ENCODE results near the gene HMGXB4.
A peak's percentile ranks its signal among the peaks of the same experiment; 100 is the strongest.

The HMGXB4 gene

GRCh38 chr22:35258191-35258988, 1.1 kb downstream of the HMGXB4 start:
- peak; percentile 7 for DNase-seq

- no peak for DNase-seq
These were observed 7.7 kb downstream of the HMGXB4 start for GRCh38 chr22:35264986-35265385.

DNA sequence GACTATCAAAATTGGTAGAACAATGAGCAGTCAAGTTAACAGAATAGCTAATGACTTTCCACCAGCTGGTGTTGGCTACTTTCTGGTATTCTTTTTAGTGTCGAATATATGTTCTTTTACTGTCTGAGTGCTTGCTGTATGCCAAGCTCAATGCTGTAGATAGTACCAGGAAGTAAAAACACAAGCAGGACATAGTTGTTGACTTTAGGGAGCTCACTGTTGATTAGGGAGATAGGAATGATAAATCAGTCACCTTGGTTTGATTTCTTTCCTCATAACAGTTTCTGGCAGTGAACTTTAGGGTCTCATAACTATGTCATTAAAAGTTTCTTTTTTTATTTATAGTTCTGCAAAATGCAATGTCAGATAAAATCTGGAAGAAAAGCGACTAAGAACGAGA, 9.0 kb downstream of the HMGXB4 start:
- no peak for DNase-seq

GRCh38 chr22:35269630-35270029, 12.3 kb downstream of the HMGXB4 start:
- DNase-seq = no peak

DNA sequence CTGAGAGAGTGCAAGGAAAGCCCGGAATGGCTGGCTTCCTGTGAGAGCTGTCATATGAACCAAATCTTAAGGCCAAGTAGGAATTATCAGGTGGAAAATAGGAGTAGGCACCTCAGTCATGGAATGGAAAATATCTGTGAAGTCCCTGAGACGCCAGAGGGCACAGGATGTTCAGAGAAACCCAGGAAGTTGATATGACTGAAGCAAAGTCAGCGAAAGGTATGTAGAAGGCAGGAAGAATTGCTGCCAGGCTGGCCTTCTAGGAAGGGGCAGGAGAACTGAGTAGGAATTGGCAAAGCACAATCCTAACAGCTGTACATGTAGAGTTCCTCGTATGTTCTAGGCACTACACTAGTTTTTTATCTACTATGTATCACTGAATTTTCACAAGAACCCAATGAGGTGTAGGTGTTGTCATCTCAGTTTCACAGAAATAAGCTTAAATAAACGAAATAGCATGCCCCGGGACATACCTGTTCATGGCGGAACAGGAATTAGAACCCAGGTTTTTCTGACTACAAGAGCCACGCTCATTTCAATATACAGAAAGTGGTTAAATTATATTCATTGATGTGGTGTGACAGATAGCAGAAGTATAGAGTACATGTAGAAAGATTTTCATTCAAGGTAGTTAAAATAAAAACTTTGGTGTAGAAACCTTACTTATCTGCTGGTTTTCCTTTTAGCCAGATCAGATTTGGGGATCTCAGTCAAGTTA, 17.0 kb downstream of the HMGXB4 start:
- DNase-seq = no peak

DNA sequence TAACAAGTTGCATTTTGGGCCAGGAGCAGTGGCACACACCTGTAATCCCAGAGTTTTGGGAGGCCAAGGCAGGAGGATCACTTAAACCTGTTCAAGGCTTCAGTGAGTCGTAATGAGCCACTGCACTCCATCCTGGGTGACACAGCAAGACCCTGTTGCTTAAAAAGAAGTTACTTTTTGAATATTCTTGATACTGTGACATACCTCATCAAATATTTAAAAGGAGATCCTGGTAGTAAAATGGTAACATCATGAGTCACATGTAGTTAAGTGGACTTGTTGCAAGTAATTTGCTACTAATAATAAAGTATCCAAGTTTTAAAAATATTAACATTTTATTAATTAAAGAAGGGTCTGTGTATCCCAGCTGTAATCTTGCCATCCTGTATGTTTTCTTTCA, 18.3 kb downstream of the HMGXB4 start:
- DNase-seq = no peak

DNA sequence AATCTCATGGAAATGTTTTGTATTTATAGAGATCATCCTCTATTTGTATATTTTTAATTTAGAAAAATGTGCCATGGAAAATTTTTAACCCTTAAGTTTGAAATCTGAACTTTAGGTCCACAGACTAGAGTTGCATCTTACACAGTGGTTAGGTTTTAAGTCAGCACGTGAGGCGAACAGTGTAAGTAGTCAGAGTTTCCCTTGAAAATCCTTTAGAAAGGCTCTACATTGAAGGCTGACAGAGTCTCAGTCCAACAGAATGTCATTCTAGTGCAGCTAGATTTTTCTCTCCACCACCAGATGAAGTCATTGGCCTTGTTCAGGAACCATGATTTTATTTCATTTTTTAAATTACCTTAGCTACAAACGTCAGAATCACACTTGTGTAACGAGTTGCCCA, 18.7 kb downstream of the HMGXB4 start:
- DNase-seq = no peak

GRCh38 chr22:35288116-35288515, 30.8 kb downstream of the HMGXB4 start:
- DNase-seq = no peak

GRCh38 chr22:35292786-35293185, 35.5 kb downstream of the HMGXB4 start:
- DNase-seq = no peak

- no peak for DNase-seq
These were observed 38.8 kb downstream of the HMGXB4 start for GRCh38 chr22:35296051-35296450.

- peak; percentile 10 for DNase-seq
These were observed 42.0 kb downstream of the HMGXB4 start for GRCh38 chr22:35299217-35299672.

DNA sequence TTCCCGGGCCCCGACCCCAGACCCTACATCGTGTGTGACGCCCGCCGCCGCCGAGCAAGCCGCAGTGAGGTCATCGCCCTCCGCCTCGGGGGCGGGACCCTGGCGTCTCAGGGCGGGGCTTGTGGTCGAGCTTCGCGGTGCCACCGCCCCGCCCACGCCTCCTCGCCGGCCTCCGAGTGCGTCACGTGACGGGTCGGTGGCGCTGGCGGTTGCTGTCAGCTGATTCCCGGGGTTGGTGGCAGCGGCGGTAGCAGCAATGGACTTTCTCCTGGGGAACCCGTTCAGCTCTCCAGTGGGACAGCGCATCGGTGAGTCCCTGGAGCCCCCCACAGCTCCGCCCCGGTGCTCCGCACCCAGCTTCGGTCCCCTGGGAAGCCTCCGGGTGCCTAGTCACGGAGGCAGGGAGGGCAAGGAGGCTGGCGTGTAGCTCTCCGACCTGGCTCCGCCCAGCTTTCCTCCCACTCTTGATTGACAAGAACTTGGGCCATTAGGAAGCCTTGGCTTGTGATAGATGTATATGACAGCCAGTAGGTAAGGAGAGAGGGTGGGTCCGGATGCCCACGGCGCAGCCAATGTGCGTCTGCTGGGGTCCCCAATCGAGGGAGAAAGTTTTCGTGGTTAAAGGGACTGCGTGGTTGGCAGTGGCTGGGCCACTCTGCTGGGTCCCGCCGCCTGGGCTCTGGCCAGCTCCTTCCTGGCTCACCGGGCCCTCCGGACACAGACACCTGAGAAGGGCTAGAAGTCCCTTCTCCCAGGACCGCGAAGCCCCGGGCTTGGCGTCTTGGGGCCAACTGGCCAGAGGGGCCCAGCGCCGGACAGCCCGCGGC, 42.6 kb downstream of the HMGXB4 start, which contains the start of gene TOM1:
Gene TOM1 (plus strand): TSS at position 222 of the 827 bp plus-strand sequence. CDS start 35 bp downstream, at position 257.
- peak; percentile 97 for DNase-seq

DNA sequence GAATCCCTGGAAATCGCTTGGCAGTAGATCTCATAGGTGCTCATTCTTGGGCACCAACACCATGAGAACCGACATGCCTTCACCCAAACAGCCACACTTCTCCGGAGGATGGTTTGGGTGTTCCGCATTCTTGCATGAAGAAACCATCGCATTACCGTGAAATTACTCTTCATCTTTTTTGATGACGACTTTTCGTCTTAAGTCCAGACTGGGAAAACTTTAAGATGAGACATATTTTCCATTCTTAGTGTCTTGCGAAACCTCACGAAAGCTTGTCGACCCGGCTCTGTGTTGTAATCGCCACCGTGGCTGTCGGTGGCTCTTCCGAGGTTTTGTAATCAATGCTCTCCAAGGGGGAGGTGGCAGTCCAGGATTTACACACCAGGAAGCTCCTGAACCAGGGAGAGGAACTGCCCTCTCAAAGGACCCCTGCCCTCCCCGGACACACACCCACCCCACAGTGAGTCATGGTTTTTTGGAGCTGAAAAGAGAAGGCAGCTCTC, 44.1 kb downstream of the HMGXB4 start:
- no peak for DNase-seq

GRCh38 chr22:35303029-35303624, 45.8 kb downstream of the HMGXB4 start:
- DNase-seq = no peak

GRCh38 chr22:35305525-35306070, 48.3 kb downstream of the HMGXB4 start:
- DNase-seq = peak; percentile 32

DNA sequence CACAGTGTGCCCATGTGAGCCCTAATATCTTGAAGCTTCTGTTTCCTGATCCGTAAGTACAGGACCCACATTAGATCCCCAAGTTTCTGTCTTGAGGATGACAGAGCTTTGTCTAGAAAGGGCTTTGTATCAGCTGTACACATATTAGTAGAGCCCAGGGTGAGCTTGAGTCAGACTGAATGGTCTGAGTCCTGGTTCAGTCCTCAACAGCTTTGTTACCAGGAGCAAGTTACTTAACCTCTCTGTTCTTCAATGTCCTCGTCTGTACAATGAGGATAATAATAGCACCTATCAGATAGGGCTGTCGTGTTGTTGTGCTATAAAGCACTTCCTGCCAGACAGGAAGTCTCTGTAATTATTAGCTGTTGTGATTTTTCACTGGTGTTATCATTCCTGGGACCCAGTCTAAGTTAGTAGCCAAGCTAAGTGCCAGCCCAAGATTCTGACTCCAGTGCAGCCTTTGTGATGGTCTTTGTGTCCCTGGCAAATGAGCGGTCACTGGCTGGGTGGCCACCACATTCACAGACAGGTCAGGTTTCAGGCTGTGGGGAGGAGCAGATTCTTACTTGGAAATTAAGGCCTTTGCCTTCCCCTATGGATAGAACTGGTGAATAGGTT, 49.2 kb downstream of the HMGXB4 start:
- no peak for DNase-seq

DNA sequence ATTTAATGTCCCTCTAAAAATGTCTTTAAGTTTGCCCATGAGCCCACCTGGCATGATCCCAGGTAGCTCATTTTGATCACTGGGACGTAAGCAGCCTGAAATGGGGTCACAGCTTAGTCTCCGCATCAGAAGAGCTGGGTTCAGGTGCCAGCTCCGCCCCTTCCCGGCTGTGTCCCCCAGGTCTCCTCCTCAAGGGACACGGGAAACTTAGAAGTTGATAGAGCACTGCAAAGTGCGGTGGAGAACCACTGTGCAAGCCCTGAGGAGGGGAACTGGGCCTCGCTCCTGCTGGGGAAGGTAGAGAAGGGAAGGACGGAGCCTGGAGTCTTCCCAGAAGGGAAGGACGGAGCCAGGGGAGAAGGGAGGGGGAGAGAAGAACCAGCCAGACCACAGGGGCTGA, 50.1 kb downstream of the HMGXB4 start:
- no peak for DNase-seq

DNA sequence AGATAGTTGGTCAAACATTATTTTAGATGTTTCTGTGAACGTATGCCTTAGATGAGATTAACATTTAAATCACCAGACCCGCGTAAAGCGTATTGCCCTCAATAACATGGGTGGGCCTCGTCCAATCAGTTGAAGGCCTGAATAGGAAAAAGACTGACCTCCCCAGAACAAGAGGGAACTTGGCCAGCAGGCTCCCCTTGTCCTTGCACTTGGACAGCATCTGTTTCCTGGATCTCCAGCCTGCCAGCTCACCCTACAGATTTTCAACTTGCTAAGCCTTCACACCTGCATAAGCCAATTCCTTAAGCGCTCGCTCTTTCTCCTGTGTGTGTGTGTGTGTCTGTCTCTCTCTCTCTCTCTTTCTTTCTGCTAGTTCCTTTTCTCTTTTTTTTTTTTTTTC, 50.6 kb downstream of the HMGXB4 start:
- DNase-seq = peak; percentile 63

DNA sequence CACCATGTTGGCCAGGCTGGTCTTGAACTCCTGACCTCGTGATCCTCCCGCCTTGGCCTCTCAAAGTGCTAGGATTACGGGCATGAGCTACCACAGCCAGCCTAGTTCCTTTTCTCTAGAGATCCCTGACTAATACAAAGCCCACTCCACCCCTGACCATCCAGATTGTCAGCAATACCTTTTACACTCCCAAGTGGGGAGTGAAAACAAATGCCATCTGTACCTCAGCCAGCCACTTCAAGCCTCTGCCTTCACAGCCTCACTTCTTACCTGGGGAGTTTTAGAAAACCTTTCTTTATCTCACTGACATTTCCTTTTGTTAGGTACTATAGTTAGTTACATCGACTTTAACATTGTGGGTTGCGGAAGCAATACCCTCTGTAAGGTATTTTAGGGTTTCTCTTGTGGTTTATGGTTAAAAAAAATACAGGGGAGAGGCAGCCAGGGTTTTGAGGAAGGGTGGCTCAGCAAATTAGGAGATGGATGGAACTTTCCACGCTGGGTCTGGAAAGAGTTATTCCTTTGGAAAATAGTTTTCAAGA, 51.3 kb downstream of the HMGXB4 start:
- peak; percentile 82 for DNase-seq

- peak; percentile 70 for DNase-seq
These were observed 53.6 kb downstream of the HMGXB4 start for GRCh38 chr22:35310556-35311550.
